GM13976 (cell line): ENCODE results near the gene ADD2.
A peak's percentile ranks its signal among the peaks of the same experiment; 100 is the strongest.

Experiments used
- DNase-seq: peaks from one replicate; pipeline ENCODE4 v3.0.0; 2012; ENCODE audit warnings: low spot score
- CTCF ChIP-seq: IDR thresholded peaks from 2 replicates; pipeline ENCODE4 v1.5.1; 2012; ENCODE audit warnings: borderline replicate concordance, mild to moderate bottlenecking; ENCODE audit not compliant: insufficient read depth; ENCODE audit errors: extremely low read depth, missing control alignments, control extremely low read depth
- in situ Hi-C: fragments of 300-500 bp; cut with MboI; formaldehyde crosslinking; loops from one replicate; pipeline ENCODE4 v1.12.0; 2022; ENCODE audit warnings: low sequenced_read_pairs, mixed read lengths, inconsistent platforms; ENCODE audit not compliant: unreplicated experiment

The ADD2 gene

GRCh38 chr2:70767699-70768589 is at the start of gene ADD2:
Gene ADD2, minus strand, starts transcription at chr2:70768200. Its CDS starts 61,792 bp downstream, at chr2:70706408.
- peak; percentile 28 for TF ChIP-seq CTCF

GRCh38 chr2:70817284-70817954 is 49.4 kb upstream of the ADD2 start:
- TF ChIP-seq CTCF: no peak
- in situ Hi-C loops: no loop called here
- no peak for DNase-seq

More at GRCh38 chr2:70767699-70768589, at the start of gene ADD2:
- in situ Hi-C loops: no loop called here
- peak; percentile 70 for DNase-seq

- no peak for TF ChIP-seq CTCF
- no peak for DNase-seq
- in situ Hi-C loops: no loop called here
Measured at GRCh38 chr2:70816726-70817125, 48.7 kb upstream of the ADD2 start.

- DNase-seq: no peak
- TF ChIP-seq CTCF: no peak
- in situ Hi-C loops: no loop called here
Measured at GRCh38 chr2:70808983-70809958, 41.3 kb upstream of the ADD2 start.

- in situ Hi-C loops: no loop called here
- no peak for TF ChIP-seq CTCF
- DNase-seq: no peak
Measured at GRCh38 chr2:70807828-70808118, 39.8 kb upstream of the ADD2 start.
